Measurements from ENCODE around the gene CHSY3.

The CHSY3 gene

DNA sequence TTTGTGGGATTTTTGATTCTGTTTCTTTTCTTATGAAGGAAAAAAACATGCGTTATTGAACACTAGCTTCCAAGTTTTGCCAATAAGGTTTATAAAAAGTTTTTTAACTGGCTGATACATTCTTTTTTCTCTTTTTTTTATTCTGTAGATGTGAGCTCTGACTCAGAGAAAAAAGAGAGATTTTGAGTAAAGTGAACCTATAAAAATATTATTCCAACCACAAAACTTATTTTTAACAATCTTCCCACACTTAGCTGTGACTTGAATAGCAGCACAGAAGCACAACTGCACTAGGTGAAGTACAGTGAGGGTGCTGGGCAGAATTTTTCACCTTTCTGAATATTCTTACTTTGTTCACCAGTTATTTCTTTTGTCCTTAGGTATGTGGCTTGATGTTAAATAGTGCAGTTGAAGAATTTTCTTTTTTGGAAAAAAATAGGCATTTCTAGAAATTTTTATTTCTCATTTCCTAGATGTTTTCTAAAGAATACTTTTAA is 41.6 kb downstream of the CHSY3 start:
- no peak for DNase-seq (ENCODE audit: low read depth)

GRCh38 chr5:129951039-129951438 is 46.8 kb downstream of the CHSY3 start:
- no peak for DNase-seq (ENCODE audit: low read depth)

GRCh38 chr5:129958581-129958980 is 54.3 kb downstream of the CHSY3 start:
- no peak for DNase-seq (ENCODE audit: low read depth)

- no peak for DNase-seq (ENCODE audit: low read depth)
Measured at GRCh38 chr5:129960831-129961230, 56.6 kb downstream of the CHSY3 start.

DNA sequence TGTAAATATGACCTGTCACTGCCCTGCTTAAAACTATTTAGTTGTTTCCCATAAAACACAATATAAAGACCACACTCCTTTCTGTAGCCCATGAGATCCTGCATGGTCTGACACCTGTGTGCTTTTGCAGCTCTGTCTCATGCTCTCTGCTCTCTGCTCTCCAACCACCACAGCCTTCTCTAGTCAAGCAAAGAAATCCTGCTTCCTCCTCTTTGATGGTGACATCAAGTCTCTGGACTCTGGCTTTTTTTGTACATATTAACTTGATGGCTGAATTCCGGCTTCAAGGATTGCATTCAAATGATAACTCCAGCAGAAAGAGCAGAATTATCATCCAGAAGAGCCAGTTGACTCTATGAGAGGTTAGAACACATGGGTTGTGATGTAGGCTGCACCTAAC is 58.2 kb downstream of the CHSY3 start:
- DNase-seq (ENCODE audit: low read depth): no peak

DNA sequence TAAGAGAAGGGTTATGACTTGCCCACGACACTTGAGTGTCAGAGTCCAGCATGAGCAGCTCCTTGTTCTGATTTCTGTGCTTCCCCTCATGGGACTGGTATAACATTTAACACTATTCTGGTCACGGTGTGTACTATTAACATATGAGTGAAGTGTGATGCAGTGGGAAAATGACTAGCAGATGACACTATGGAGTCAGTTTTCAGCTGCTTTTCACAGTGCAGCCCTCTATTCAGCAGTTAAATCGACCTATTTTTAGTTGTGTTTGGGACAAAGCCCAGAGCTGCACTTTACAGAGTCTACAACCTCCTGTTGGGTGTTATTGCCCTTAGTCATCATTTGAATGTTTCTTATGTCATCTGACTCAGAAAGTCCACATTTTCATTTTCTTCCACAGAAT is 59.1 kb downstream of the CHSY3 start:
- DNase-seq (ENCODE audit: low read depth): no peak

DNA sequence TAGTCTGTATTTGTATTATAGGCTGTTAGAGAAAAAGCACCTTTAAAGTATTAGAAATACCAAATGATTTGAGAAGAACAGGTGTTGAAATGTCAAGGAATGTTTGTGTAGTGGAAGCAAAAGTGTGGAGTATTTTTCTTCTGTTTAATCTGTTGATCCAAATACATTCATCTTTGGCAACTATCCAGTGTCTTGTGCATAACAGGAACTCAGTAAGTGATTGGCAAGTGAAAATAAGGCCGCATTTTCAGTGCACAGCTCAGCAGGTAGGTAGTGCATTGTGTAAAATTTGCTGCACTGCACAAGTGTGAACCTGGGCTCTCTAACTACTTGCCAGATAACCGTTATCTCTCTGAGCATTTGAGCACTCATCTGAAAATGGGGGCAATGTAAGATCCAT is 61.8 kb downstream of the CHSY3 start:
- DNase-seq (ENCODE audit: low read depth): no peak

- DNase-seq (ENCODE audit: low read depth): no peak
Measured at GRCh38 chr5:129971714-129972113, 67.4 kb downstream of the CHSY3 start.

DNA sequence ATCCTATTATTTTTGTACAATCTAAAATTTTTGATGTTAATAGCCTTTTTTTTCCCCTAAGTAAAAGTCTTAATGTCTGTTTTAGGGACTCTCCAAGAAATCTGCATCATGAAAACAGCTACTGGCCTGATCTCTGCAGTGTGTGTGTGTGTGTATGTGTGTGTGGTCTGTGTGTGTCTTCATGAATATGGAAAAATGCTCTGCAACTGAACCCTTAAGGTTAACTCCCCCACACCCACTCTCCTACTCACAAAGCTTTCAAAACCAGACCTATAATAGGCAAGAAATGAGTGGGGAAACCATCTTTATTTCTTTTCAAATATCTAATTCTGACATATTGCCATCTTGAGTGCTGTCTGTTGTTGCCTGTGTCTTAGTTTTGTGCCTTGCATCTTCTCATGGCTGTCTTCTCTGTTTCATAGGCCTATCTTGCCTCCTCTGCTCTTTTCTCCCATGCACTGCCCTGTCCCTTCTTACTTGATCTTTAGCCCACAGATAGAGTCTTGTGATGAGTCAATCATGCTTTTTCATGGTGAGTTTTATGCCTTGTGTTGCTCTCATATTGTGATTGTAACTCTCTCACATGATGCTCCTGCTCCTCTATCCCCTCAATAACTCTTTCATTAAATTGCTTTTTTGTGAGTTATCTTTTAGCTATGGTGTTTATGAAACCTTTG is 68.3 kb downstream of the CHSY3 start:
- DNase-seq (ENCODE audit: low read depth): no peak

DNA sequence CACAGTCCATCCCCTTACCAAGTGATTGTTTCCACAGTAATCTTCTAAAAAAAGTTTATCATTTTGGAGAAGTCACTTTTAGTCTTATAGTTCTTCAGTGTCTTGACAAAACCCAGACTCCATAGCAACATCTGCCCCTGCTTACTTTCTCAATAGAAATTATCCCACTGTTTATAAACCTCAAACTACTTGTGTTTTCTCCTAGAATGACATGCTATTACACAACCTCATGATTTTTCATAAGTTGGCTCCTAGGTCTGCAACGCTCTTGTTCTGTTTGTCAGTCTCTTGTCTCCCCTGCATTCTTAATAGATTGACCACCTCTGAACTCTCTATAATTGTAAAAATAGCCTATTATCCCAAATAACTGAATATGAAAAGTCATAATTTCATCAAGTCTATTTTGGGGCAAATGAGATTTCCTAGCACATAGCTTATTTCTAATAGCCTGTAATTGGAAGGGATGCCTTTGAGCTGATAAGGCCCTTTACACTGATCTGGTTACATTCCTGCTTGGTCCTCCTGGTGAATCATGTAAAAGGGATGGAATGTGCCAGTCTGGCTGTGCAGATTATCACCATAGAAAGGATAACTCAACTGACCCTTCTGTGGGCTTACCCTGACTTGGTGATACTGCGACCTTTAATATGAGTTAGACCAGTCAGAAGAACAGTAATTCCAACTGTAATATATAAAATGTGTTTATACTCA is 69.6 kb downstream of the CHSY3 start:
- no peak for DNase-seq (ENCODE audit: low read depth)

GRCh38 chr5:129977810-129978209 is 73.5 kb downstream of the CHSY3 start:
- DNase-seq (ENCODE audit: low read depth): no peak

DNA sequence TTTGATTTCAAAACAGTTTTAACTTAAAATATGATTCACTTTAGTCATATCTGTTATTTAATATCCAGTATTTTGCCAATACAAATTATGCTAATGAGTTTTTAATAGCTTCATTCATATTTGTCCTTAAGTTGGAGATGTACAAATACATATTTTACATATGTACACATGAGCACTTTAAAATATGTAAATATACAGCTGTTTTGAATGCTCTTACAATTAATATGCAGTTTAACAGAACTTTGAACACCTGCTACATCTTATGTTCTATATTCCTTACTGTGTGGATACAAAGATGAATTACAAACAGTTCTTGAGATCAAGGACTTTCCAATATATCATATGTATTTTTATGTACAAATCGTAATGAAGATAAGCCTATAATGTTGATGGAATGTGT is 74.0 kb downstream of the CHSY3 start:
- DNase-seq (ENCODE audit: low read depth): no peak

DNA sequence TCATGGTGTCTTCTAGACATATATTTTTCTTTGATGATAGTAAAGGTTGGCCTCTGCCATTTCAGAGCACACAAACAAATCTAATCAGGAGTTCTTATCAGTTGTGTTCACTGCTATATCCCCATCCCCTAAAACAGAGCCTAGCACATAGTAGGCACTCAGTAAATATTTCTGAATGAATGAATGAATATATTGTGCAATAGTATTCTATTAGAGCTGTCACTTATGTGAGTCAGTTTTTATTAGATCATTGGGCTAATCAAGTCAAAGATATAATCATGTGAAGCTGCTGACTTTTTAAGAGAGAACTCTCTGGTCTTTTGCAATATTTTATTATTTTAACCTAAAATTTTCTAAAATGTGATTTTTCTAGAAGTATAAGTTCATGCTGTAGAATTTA is 84.2 kb downstream of the CHSY3 start:
- DNase-seq (ENCODE audit: low read depth): no peak

DNA sequence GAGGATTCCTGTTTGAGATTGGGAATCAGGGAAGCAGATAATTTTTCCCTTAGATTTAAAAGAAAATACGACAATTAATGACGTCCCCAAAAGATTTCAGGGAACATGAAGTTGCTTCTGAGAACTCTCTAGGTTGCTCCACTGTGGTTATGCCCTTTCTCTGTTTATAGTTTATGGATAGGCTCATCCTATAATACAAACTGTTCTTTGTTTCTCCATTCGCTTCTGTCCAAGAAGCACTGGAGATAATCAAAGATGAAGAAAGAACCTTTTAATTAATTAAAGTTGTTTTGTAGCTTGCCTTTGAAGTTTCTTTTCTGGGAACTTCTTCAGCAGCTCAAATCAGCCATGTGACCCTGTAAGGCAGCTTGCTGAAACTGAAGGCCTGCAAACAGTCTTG is 87.5 kb downstream of the CHSY3 start:
- no peak for DNase-seq (ENCODE audit: low read depth)

GRCh38 chr5:129996896-129997295 is 92.6 kb downstream of the CHSY3 start:
- DNase-seq (ENCODE audit: low read depth): no peak

DNA sequence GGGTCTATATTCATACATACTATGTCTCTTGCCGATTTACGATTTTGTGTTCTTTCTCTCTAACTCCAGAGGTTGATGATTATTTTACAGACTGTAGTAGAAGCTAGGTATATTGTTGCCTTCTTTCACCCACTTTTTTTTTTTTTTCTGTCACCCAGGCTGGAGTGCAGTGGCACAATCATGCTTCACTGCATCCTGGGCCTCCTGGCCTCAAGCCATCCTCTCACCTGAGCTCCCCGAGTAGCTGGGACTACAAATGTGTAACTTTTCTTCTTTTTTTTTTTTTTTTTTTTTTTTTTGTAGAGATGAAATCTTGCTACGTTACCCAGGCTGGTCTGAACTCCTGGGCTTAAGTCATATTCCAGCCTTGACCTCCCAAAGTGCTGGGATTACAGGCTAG is 96.2 kb downstream of the CHSY3 start:
- DNase-seq (ENCODE audit: low read depth): no peak

GRCh38 chr5:130002183-130002582 is 97.9 kb downstream of the CHSY3 start:
- no peak for DNase-seq (ENCODE audit: low read depth)

- DNase-seq (ENCODE audit: low read depth): no peak
Measured at GRCh38 chr5:130002876-130003275, 98.6 kb downstream of the CHSY3 start.

- no peak for DNase-seq (ENCODE audit: low read depth)
Measured at GRCh38 chr5:130011986-130012385, 107.7 kb downstream of the CHSY3 start.

DNA sequence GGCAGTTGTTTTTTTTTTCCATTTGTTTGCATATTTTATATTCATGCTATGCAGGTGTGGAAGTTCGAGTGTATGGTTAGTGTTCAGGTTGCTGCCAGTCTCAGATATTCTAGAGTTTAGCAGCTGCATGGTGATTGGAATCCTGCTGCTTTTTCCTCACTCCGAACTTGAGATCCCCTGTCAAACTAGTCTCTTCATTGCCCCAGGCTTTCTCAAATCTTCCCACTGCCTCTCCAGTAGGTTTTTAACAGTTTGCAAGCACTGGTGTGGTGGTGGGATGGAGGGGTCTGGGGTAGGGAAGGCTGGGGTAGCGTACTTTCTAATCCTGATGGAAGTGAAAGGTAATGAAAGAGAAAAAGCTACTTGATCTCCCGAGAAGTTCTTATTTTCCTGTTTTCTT is 112.9 kb downstream of the CHSY3 start:
- no peak for DNase-seq (ENCODE audit: low read depth)

- no peak for DNase-seq (ENCODE audit: low read depth)
Measured at GRCh38 chr5:130018641-130019040, 114.4 kb downstream of the CHSY3 start.

DNA sequence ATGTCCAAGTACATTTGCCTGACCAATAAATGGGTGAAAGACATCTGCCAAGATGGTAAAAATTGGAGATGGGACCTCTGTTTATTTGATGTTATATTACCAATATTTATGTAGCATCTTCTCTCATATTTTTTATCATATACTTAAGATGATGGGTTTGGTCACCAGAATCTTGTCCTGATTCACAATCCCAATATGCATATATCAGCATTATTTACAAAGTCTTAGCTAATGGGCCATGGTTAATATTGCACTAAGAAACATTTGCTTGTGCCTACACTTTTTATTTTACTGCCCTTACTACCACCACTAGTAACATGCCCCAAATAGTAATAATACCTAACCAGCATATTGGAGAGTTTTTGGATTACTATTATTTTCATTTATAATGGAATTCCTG is 116.7 kb downstream of the CHSY3 start:
- DNase-seq (ENCODE audit: low read depth): no peak

DNA sequence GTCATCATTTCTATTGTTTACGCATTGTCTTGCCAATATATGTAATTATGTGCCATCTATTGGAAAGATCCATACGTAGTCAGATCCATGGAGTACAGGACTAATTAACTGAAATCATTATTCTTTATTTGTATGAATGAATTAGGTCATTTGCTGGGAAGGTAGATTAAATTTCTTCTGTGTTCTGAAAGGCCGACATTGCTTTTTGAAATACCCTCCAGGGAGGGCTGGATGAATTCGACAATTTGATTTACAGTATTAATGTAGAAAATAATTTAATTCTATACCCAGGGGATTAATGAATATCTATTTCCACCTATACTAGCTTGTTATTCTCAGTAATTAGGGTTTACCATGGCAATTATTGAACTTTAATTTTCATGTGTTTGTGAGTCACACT is 117.6 kb downstream of the CHSY3 start:
- DNase-seq (ENCODE audit: low read depth): no peak

DNA sequence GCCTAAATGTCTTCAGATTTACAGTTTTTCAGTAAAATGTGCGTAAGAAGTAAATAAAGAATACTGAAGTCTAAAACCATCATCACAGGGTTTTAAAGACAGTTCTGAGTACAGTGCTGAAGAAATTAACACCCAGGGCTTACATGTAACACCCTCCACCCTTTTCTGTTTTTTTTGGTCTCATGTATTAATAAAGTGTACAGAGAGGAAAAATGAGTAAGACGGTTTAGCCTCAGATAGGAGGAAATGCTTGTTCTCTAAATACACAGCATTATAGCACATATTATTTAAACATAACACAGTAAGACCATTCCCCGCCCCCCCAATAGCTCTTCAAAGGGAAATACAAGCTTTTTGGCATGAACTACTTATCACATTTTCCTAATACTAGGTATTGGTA is 119.3 kb downstream of the CHSY3 start:
- no peak for DNase-seq (ENCODE audit: low read depth)
